IPS DF 6.9 (cell line): ENCODE data around the gene PGGT1B.
A peak's percentile ranks its signal among the peaks of the same experiment; 100 is the strongest.

Experiments
- DNase-seq: peaks from one replicate; pipeline ENCODE4 v3.0.0-alpha.2; 2013; ENCODE audit warnings: low read depth, low spot score
- H3K27ac ChIP-seq: one replicate; pipeline ENCODE4 v1.5.1; 2013; ENCODE audit warnings: low read length, control low read depth
- H3K27me3 ChIP-seq: 2 replicates; pipeline ENCODE4 v1.6.1; 2013; ENCODE audit warnings: mild to moderate bottlenecking, low read length; ENCODE audit not compliant: control insufficient read depth, insufficient read depth
- H3K36me3 ChIP-seq: 2 replicates; pipeline ENCODE4 v1.6.1; 2013; ENCODE audit warnings: low read length; ENCODE audit not compliant: control insufficient read depth, insufficient read depth
- H3K4me1 ChIP-seq: 2 replicates; pipeline ENCODE4 v1.6.1; 2013; ENCODE audit warnings: low read length; ENCODE audit not compliant: control insufficient read depth, insufficient read depth
- H3K4me3 ChIP-seq: 2 replicates; pipeline ENCODE4 v1.5.1; 2013; ENCODE audit warnings: mild to moderate bottlenecking, low read length
- H3K9me3 ChIP-seq: 2 replicates; pipeline ENCODE4 v1.6.1; 2013; ENCODE audit warnings: low read length, inconsistent platforms; ENCODE audit not compliant: control insufficient read depth, insufficient read depth
- WGBS: extraction: QIAGEN DNeasy Blood & Tissue Kit; methylation state at CpG from one replicate; pipeline ENCODE4 v1.1.7; 2013; ENCODE audit warnings: mixed read lengths, missing lambda C conversion rate; ENCODE audit not compliant: insufficient read length, insufficient coverage; 5-methylcytosine and 5-hydroxymethylcytosine counted together

PGGT1B gene

GRCh38 chr5:115184770-115185169 lies 77.9 kb downstream of the PGGT1B start:
- H3K4me1 ChIP-seq, result peaks cover 2% of the 10 kb centered on the region; the same call in 1 of the 2 replicates
- no peaks in the 10 kb centered on the region for H3K9me3 ChIP-seq
- H3K27me3 ChIP-seq, result peaks cover 21% of the 10 kb centered on the region
- no peaks in the 10 kb centered on the region for H3K36me3 ChIP-seq
- DNase-seq, result no peak
- H3K27ac ChIP-seq, result no peak overlapping the region
- H3K4me3 ChIP-seq, result no peak overlapping the region
- WGBS, result no CpG with 5 or more reads among the region's 2 CpGs

GRCh38 chr5:115181757-115182156 lies 80.9 kb downstream of the PGGT1B start:
- Histone ChIP-seq H3K4me3 (no peak overlapping the region), H3K36me3 (no peaks in the 10 kb centered on the region), H3K27ac (no peak overlapping the region), H3K9me3 (no peaks in the 10 kb centered on the region), H3K27me3 (peaks cover 44% of the 10 kb centered on the region), H3K4me1 (peaks cover 4% of the 10 kb centered on the region; the same call in 1 of the 2 replicates)
- no peak for DNase-seq

GRCh38 chr5:115180165-115180709 lies 82.4 kb downstream of the PGGT1B start:
- Histone ChIP-seq H3K4me1 (peaks cover 4% of the 10 kb centered on the region; the same call in 1 of the 2 replicates), H3K36me3 (no peaks in the 10 kb centered on the region), H3K27ac (no peak overlapping the region), H3K9me3 (no peaks in the 10 kb centered on the region), H3K4me3 (peak overlapping the region; percentile 38), H3K27me3 (peaks cover 44% of the 10 kb centered on the region)
- WGBS, result no CpG with 5 or more reads among the region's 54 CpGs
- peak; percentile 18 for DNase-seq

GRCh38 chr5:115179394-115180164 lies 83.1 kb downstream of the PGGT1B start:
- Histone ChIP-seq H3K27ac (no peak overlapping the region), H3K4me3 (peak overlapping the region; percentile 38; the same call in 1 of the 2 replicates), H3K9me3 (no peaks in the 10 kb centered on the region), H3K36me3 (no peaks in the 10 kb centered on the region), H3K4me1 (peaks cover 4% of the 10 kb centered on the region; the same call in 1 of the 2 replicates), H3K27me3 (peaks cover 44% of the 10 kb centered on the region)
- WGBS, result no CpG with 5 or more reads among the region's 56 CpGs
- no peak for DNase-seq

GRCh38 chr5:115179030-115179393 lies 83.7 kb downstream of the PGGT1B start:
- Histone ChIP-seq H3K4me1 (peaks cover 4% of the 10 kb centered on the region; the same call in 1 of the 2 replicates), H3K36me3 (no peaks in the 10 kb centered on the region), H3K27ac (no peak overlapping the region), H3K9me3 (no peaks in the 10 kb centered on the region), H3K27me3 (peaks cover 44% of the 10 kb centered on the region), H3K4me3 (peak overlapping the region; percentile 38; the same call in 1 of the 2 replicates)
- DNase-seq, result no peak
- no CpG with 5 or more reads among the region's 30 CpGs for WGBS

GRCh38 chr5:115170929-115171510 lies 91.7 kb downstream of the PGGT1B start:
- Histone ChIP-seq H3K36me3 (0 out of 2 replicates have a peak, but pooled peaks cover 2% of the 10 kb centered on the region), H3K4me3 (peak overlapping the region; percentile 94; the same call in 1 of the 2 replicates), H3K27ac (no peak overlapping the region), H3K4me1 (no peaks in the 10 kb centered on the region), H3K9me3 (peaks cover 1% of the 10 kb centered on the region; the same call in 1 of the 2 replicates), H3K27me3 (peaks cover 8% of the 10 kb centered on the region; the same call in 1 of the 2 replicates)
- DNase-seq, result no peak
- no CpG with 5 or more reads among the region's 16 CpGs for WGBS

GRCh38 chr5:115170134-115170928 lies 92.3 kb downstream of the PGGT1B start:
- H3K4me3 ChIP-seq, result peak overlapping the region; percentile 94; the same call in 1 of the 2 replicates
- H3K9me3 ChIP-seq, result peaks cover 4% of the 10 kb centered on the region; the same call in 1 of the 2 replicates
- no peak overlapping the region for H3K27ac ChIP-seq
- H3K4me1 ChIP-seq, result no peaks in the 10 kb centered on the region
- peaks cover 6% of the 10 kb centered on the region; the same call in 1 of the 2 replicates for H3K36me3 ChIP-seq
- peaks cover 8% of the 10 kb centered on the region; the same call in 1 of the 2 replicates for H3K27me3 ChIP-seq
- no CpG with 5 or more reads among the region's 69 CpGs for WGBS
- DNase-seq, result peak; percentile 29

- Histone ChIP-seq H3K9me3 (peaks cover 4% of the 10 kb centered on the region; the same call in 1 of the 2 replicates), H3K36me3 (peaks cover 7% of the 10 kb centered on the region; the same call in 1 of the 2 replicates), H3K27me3 (peaks cover 8% of the 10 kb centered on the region; the same call in 1 of the 2 replicates), H3K27ac (no peak within 1 kb of the TSS), H3K4me1 (no peaks in the 10 kb centered on the region), H3K4me3 (peak within 1 kb of the TSS; percentile 94)
- DNase-seq, result peak; percentile 61
- WGBS, result no CpG with 5 or more reads among the region's 68 CpGs
Measured at GRCh38 chr5:115169487-115170133, 93.1 kb downstream of the PGGT1B start, which contains the start of gene TRIM36. TSS of gene TRIM36 (minus strand) at chr5:115169908. CDS start at chr5:115169634, 274 bp downstream.

- no CpG with 5 or more reads among the region's 41 CpGs for WGBS
- H3K27me3 ChIP-seq, result peaks cover 8% of the 10 kb centered on the region; the same call in 1 of the 2 replicates
- peaks cover 4% of the 10 kb centered on the region; the same call in 1 of the 2 replicates for H3K9me3 ChIP-seq
- H3K36me3 ChIP-seq, result peaks cover 7% of the 10 kb centered on the region; the same call in 1 of the 2 replicates
- DNase-seq, result no peak
- H3K27ac ChIP-seq, result no peak overlapping the region
- H3K4me1 ChIP-seq, result no peaks in the 10 kb centered on the region
- H3K4me3 ChIP-seq, result peak overlapping the region; percentile 94; the same call in 1 of the 2 replicates
Measured at GRCh38 chr5:115168829-115169486, 93.7 kb downstream of the PGGT1B start.
